ENCODE data around the gene NEXMIF.
"Not testable (repeated sequence)": the region's sequence is repeated elsewhere in the genome, so short reads cannot be mapped to it uniquely, and the experiment has no call there.

Gene NEXMIF

GRCh38 chrX:74925225-74926088 is at the start of gene NEXMIF:
Gene NEXMIF (minus strand): TSS chrX:74925452.
- TF ChIP-seq ZFX (IDR thresholded peaks at IDR 0.05; ENCODE audit: borderline replicate concordance) (no peak), CTCF (IDR thresholded peaks at IDR 0.05) (peak; percentile 36; the same call in 1 of the 2 replicates)
- peak within 1 kb of the TSS; percentile 49 for H3K27ac ChIP-seq

GRCh38 chrX:74961962-74962361 is 36.7 kb upstream of the NEXMIF start:
- H3K27ac ChIP-seq = not testable (repeated sequence)

- H3K27ac ChIP-seq = no peak overlapping the region
- TF ChIP-seq ZFX (IDR thresholded peaks at IDR 0.05; ENCODE audit: borderline replicate concordance) = no peak
- TF ChIP-seq CTCF (IDR thresholded peaks at IDR 0.05) = no peak
These were observed 24.5 kb upstream of the NEXMIF start for GRCh38 chrX:74949717-74950116.

GRCh38 chrX:74940414-74940813 is 15.2 kb upstream of the NEXMIF start:
- no peak overlapping the region for H3K27ac ChIP-seq
- TF ChIP-seq CTCF (IDR thresholded peaks at IDR 0.05) = no peak
- TF ChIP-seq ZFX (IDR thresholded peaks at IDR 0.05; ENCODE audit: borderline replicate concordance) = no peak

- TF ChIP-seq CTCF (IDR thresholded peaks at IDR 0.05) = no peak
- TF ChIP-seq ZFX (IDR thresholded peaks at IDR 0.05; ENCODE audit: borderline replicate concordance) = no peak
- H3K27ac ChIP-seq = no peak overlapping the region
These were observed 6.0 kb upstream of the NEXMIF start for GRCh38 chrX:74931214-74931613.

GRCh38 chrX:74924449-74925224 is 615 bp downstream of the NEXMIF start:
- TF ChIP-seq ZFX (IDR thresholded peaks at IDR 0.05; ENCODE audit: borderline replicate concordance) (no peak), CTCF (IDR thresholded peaks at IDR 0.05) (no peak)
- H3K27ac ChIP-seq = peak overlapping the region; percentile 49

GRCh38 chrX:74923942-74924448 is 1.3 kb downstream of the NEXMIF start:
- no peak overlapping the region for H3K27ac ChIP-seq
- TF ChIP-seq ZFX (IDR thresholded peaks at IDR 0.05; ENCODE audit: borderline replicate concordance) (no peak), CTCF (IDR thresholded peaks at IDR 0.05) (no peak)
